Upper lobe of right lung (tissue), 1 donor: ENCODE results near the gene TMEM35B. TPM values are rescaled to one million over a fixed set of nuclear protein-coding genes. Genes with fewer than 3 reads are reported as not detected.

Experiments
- ATAC-seq: fragments of 200-7000 bp; cut with Tn5 transposase; one replicate; pipeline ENCODE4 v1.9.1; 2020; ENCODE audit warnings: mild to moderate bottlenecking, moderate library complexity
- DNase-seq: peaks from one replicate; pipeline ENCODE4 v3.0.0-alpha.2; 2020
- H3K27ac ChIP-seq: fragments of 200-600 bp; one replicate; pipeline ENCODE4 v1.8.0; 2022
- H3K27me3 ChIP-seq: fragments of 200-600 bp; one replicate; pipeline ENCODE4 v1.8.0; 2022; ENCODE audit warnings: mild to moderate bottlenecking
- H3K36me3 ChIP-seq: fragments of 200-600 bp; one replicate; pipeline ENCODE4 v1.8.0; 2022
- H3K4me1 ChIP-seq: fragments of 200-600 bp; one replicate; pipeline ENCODE4 v1.8.0; 2022
- H3K4me3 ChIP-seq: fragments of 200-600 bp; one replicate; pipeline ENCODE4 v1.8.0; 2022; ENCODE audit warnings: mild to moderate bottlenecking
- H3K9me3 ChIP-seq: fragments of 200-600 bp; one replicate; pipeline ENCODE4 v1.8.0; 2022
- CTCF ChIP-seq: fragments of 200-600 bp; IDR thresholded peaks from one replicate; pipeline ENCODE4 v1.8.0; 2022; ENCODE audit warnings: antibody characterized with exemption
- intact Hi-C: fragments of 100-400 bp; cut with DNase I; formaldehyde crosslinking; loops from one replicate; pipeline ENCODE4 v1.11.0; 2022
- total RNA-seq: library from RNA; stranded (reverse); fragmentation: NEBNext Ultra II Directional; extraction: Animal tissue kit (Norgen Biotek cat#: 25700); gene quantifications from one replicate; pipeline ENCODE4 v1.2.1, GENCODE V29; 2021
- donor health status: DM: no; HTN: yes; CAD: no; lungs with severe emphysema.

Gene TMEM35B
- total RNA-seq, 1 donor from 2014 or later: 50.9 TPM

- Histone ChIP-seq H3K27me3 (no peaks in the 10 kb centered on the region), H3K4me1 (no peaks in the 10 kb centered on the region), H3K9me3 (no peaks in the 10 kb centered on the region), H3K4me3 (no peak overlapping the region), H3K36me3 (peaks cover 10% of the 10 kb centered on the region), H3K27ac (no peak overlapping the region)
- ATAC-seq: no peak
- no peak for TF ChIP-seq CTCF
- intact Hi-C loops: no loop called here
- no peak for DNase-seq
These were observed 8.6 kb downstream of the TMEM35B start for GRCh38 chr1:34976384-34977209.

- H3K27ac ChIP-seq: no peak overlapping the region
- peaks cover 1% of the 10 kb centered on the region for H3K36me3 ChIP-seq
- no peaks in the 10 kb centered on the region for H3K9me3 ChIP-seq
- no peak for DNase-seq
- intact Hi-C loops: no loop called here
- H3K4me1 ChIP-seq: no peaks in the 10 kb centered on the region
- ATAC-seq: peak; percentile 35
- H3K4me3 ChIP-seq: no peak overlapping the region
- no peaks in the 10 kb centered on the region for H3K27me3 ChIP-seq
- no peak for TF ChIP-seq CTCF
These were observed 9.4 kb downstream of the TMEM35B start for GRCh38 chr1:34975771-34976170.

GRCh38 chr1:34975338-34975737, 9.8 kb downstream of the TMEM35B start:
- no peaks in the 10 kb centered on the region for H3K27me3 ChIP-seq
- no peaks in the 10 kb centered on the region for H3K36me3 ChIP-seq
- no peaks in the 10 kb centered on the region for H3K9me3 ChIP-seq
- no peaks in the 10 kb centered on the region for H3K4me1 ChIP-seq
- no peak overlapping the region for H3K4me3 ChIP-seq
- intact Hi-C loops: no loop called here
- DNase-seq (no peak), ATAC-seq (no peak)
- H3K27ac ChIP-seq: no peak overlapping the region
- TF ChIP-seq CTCF: no peak

GRCh38 chr1:34974626-34975025, 10.5 kb downstream of the TMEM35B start:
- DNase-seq: no peak
- H3K27ac ChIP-seq: no peak overlapping the region
- no peak overlapping the region for H3K4me3 ChIP-seq
- ATAC-seq: no peak
- no peaks in the 10 kb centered on the region for H3K27me3 ChIP-seq
- H3K36me3 ChIP-seq: no peaks in the 10 kb centered on the region
- no peak for TF ChIP-seq CTCF
- no peaks in the 10 kb centered on the region for H3K4me1 ChIP-seq
- intact Hi-C loops: no loop called here
- H3K9me3 ChIP-seq: no peaks in the 10 kb centered on the region

- TF ChIP-seq CTCF: no peak
- ATAC-seq: no peak
These were observed 11.8 kb downstream of the TMEM35B start for GRCh38 chr1:34973326-34973725.

More at GRCh38 chr1:34973326-34973725, 11.8 kb downstream of the TMEM35B start:
- no peak for DNase-seq
- no peaks in the 10 kb centered on the region for H3K9me3 ChIP-seq
- H3K36me3 ChIP-seq: no peaks in the 10 kb centered on the region
- no peaks in the 10 kb centered on the region for H3K27me3 ChIP-seq
- H3K4me1 ChIP-seq: no peaks in the 10 kb centered on the region
- intact Hi-C loops: no loop called here
- H3K4me3 ChIP-seq: no peak overlapping the region
- no peak overlapping the region for H3K27ac ChIP-seq
